Stimulated activated CD4-positive, alpha-beta T cell treated with anti-CD3 and anti-CD28 coated beads, Interleukin-1b, Interleukin-23, amount 100 ng/mL, for 24 hours (primary cell): ENCODE results near the gene VCAN.

Experiments used
- DNase-seq, 4 experiments: peaks; one replicate each; pipeline ENCODE4 v3.0.0-alpha.2; 2020; ENCODE audit warnings: low read depth in 4 of 4, low spot score in 1 of 4

The VCAN gene

GRCh38 chr5:83494087-83494620 is 22.6 kb downstream of the VCAN start:
- DNase-seq, result no peak

GRCh38 chr5:83494666-83495065 is 23.1 kb downstream of the VCAN start:
- DNase-seq, result no peak

GRCh38 chr5:83496626-83497025 is 25.1 kb downstream of the VCAN start:
- no peak for DNase-seq

GRCh38 chr5:83498585-83498984 is 27.0 kb downstream of the VCAN start:
- no peak for DNase-seq

GRCh38 chr5:83503662-83504061 is 32.1 kb downstream of the VCAN start:
- no peak for DNase-seq

GRCh38 chr5:83507431-83507830 is 35.9 kb downstream of the VCAN start:
- no peak for DNase-seq

- DNase-seq, result no peak
Observed at GRCh38 chr5:83509540-83509939, 38.0 kb downstream of the VCAN start.

GRCh38 chr5:83510260-83510659 is 38.7 kb downstream of the VCAN start:
- no peak for DNase-seq

GRCh38 chr5:83512061-83512745 is 40.7 kb downstream of the VCAN start:
- no peak for DNase-seq

GRCh38 chr5:83513081-83513480 is 41.5 kb downstream of the VCAN start:
- DNase-seq, result no peak

GRCh38 chr5:83513491-83513890 is 41.9 kb downstream of the VCAN start:
- DNase-seq, result no peak

GRCh38 chr5:83516377-83516776 is 44.8 kb downstream of the VCAN start:
- no peak for DNase-seq

- DNase-seq, result no peak
Observed at GRCh38 chr5:83517072-83517687, 45.6 kb downstream of the VCAN start.

- no peak for DNase-seq
Observed at GRCh38 chr5:83517688-83518085, 46.1 kb downstream of the VCAN start.

GRCh38 chr5:83518319-83519061 is 46.9 kb downstream of the VCAN start:
- no peak for DNase-seq

- no peak for DNase-seq
Observed at GRCh38 chr5:83522446-83522845, 50.9 kb downstream of the VCAN start.

- no peak for DNase-seq
Observed at GRCh38 chr5:83523929-83524328, 52.4 kb downstream of the VCAN start.

GRCh38 chr5:83524345-83524744 is 52.8 kb downstream of the VCAN start:
- DNase-seq, result no peak

- DNase-seq, result no peak
Observed at GRCh38 chr5:83524991-83525390, 53.4 kb downstream of the VCAN start.

- no peak for DNase-seq
Observed at GRCh38 chr5:83526289-83526688, 54.7 kb downstream of the VCAN start.

- DNase-seq, result no peak
Observed at GRCh38 chr5:83527221-83527620, 55.7 kb downstream of the VCAN start.
